Stimulated activated CD8-positive, alpha-beta memory T cell treated with anti-CD3 and anti-CD28 coated beads, Interleukin-4, amount 100 ng/mL, for 4 hours (primary cell): ENCODE results near the gene RUVBL1.

ENCODE experiments used
- DNase-seq, 2 donors: peaks; one replicate each; pipeline ENCODE4 v3.0.0-alpha.2; 2020; ENCODE audit warnings: low read depth in 2 of 2, low spot score in 1 of 2

RUVBL1 gene

DNA sequence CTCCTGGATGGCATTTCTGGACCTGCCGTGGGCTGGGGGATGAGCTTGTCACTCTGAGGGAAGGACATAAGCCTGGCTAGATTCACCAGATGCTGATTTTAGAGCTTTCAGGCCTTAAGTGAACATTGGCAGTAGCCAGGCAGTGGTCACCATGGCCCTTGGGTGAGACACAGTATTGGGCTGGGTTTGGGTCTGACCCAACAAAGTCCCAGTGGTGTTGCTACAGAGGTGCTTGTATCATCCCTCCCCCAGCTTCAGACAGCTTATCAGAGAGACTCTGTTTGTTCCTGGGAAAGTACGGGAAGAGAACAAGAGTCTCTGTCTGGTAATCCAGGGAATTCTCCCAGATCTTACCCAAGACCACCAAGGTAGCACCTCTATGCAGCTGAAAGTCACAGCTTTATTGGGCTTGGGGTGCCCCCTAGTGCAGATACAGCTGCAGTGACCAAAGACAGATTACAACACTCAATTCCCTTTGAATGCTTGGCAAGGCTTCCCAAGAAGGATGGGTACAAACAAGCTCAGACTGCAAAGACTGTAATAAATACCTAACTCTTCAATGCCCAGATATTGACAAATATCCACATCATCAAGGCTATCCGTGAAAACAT lies 9.8 kb upstream of the RUVBL1 start:
- peak in 1 of 2 donors; percentile 21 for DNase-seq

- DNase-seq: no peak
These were observed 8.5 kb upstream of the RUVBL1 start for GRCh38 chr3:128131897-128132646.

DNA sequence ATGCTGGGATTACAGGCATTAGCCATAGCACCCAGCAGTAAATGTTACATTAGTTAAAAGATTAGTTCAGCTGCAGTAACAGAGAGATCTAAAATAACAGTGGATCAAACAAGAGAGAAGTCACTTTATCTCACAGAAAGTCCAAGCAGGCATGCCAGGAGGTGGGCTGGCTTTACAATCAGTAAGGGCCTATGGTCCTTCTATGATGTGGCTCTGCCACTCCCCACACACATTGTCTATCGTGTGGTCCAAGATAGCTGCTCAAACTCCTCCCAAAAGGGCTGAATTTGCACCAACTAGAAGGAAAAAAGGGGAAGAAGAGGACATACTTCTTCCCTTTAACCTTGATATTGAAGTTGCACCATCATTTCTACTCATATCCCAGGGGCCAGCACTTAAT lies 4.6 kb upstream of the RUVBL1 start:
- DNase-seq: no peak

GRCh38 chr3:128127236-128127635 lies 3.6 kb upstream of the RUVBL1 start:
- DNase-seq: no peak

- no peak for DNase-seq
These were observed 465 bp downstream of the RUVBL1 start for GRCh38 chr3:128123156-128123537.

DNA sequence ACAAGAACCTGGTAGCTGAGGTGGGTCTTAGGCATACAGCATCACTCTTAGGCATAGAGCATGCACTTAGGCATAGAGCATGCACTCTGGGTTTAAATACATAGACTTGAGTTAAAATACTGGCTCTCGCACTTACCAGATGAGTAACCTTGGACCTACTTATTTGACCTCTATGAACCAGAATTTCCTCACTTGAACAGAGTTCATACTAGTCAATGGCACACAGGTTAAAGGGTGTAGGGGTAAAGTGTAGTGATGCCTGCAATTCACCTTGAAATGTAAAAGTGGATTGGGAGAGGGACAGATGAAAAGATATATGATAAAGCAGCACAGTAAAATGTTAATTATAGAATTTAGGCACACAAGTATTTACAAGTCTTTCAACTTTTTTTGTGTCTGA lies 1.6 kb downstream of the RUVBL1 start:
- no peak for DNase-seq

GRCh38 chr3:128113817-128114794 lies 9.5 kb downstream of the RUVBL1 start:
- DNase-seq: no peak

DNA sequence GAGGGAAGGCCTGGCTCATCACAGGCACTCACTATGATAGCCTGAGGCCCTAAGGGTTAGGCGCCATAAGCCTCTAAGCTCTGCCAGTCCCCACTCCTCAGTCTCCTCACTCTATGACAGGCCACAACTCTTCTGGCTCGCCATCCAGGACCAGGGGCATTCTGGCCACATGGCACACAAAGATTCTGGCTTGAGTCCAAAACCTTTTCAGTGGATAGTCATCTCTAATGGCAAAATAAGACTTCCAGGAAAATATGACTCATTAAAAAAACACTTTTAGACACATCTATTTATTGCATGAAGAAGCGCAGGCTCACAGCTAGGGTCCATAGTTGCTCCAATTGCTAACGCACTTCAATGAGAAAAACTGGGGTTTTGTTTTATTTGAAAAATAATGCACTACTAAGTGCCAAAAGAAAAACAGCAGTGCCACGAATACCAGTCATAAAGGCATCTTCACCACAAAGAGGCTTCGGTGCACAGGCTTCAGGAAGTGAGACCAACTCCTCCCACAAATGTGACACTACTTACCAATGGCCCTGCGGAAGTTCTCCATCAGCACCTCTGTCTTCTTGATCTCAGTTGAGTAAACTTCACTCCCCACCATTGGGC lies 11.1 kb downstream of the RUVBL1 start:
- DNase-seq: no peak

DNA sequence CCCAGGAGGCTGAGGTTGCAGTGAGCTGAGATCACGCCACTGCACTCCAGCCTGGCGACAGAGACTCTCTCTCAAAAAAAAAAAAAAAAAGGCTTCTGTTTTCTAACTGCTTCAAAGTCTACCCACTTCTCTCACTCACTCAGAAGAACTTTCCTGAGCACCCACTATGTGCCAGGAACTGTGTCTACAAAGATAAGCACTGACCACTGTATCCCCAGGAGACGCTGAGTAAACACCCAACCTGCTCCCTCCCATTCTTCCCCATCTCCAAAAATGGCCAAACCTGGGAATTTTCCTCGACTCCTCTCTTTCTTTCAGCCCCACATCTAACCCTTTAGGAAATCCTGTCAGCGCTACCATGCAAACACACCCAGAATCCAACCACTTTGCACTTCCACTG lies 12.5 kb downstream of the RUVBL1 start:
- no peak for DNase-seq

DNA sequence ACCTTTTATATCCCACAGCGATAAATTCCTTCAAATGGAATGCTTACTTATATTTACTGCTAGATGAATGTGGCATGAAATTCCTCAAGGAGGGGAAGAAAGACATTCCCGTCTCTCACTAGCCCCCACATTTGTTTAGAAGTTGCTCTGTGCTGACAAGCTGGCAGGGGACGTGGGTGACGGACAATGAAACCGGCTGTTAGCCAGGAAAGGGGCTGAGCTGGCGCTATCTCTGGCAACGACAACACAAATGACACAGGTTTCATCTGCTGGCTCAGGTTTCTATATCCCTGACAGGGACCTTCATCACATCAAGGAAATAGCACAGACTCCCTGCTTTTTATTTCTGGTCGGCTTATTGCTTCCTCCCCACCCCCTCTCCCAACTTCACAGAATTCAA lies 15.8 kb downstream of the RUVBL1 start:
- DNase-seq: no peak

DNA sequence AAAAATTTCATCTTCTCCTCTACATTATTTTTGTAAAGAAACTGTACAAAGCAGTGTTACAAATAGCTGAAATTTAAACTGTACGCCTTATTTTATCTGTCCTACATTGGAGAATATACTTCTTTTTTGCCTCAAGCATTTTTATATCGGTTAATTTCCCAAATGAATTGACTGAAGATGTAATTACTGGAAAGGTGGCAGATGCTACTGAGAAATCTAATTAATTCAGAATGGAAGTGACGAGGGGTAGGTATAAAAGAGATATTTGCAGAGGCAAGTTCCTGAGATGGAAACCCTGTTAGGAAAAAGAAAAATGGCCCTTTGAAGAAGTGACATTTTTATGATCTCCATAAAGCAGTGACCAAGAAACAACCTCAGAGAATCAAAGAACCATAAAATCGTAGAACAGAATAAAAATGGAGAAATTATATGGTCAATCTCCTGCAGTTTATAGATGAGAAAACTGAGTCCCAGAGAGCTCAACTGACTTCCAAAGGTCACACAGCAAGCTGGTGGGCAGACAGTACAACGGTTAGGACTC lies 20.4 kb downstream of the RUVBL1 start:
- no peak for DNase-seq

DNA sequence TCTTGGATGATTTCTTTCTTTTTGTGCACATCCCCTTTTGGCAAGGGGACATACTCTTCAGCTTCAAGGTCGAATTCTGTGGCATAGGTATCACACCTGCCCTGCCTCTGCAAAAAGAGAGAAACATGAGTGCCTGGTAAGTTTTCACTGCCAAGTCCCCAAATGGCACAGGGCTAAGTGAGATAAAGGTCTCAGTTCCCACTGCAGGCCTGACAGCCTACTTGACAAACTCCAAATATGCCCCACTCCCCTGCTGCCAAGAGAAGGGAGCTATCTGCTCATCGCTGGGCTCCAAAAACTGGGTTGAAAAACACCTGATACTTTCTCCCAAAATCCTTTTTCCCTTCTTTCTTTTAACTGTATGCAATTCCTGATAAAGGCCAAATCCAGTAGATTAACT lies 23.0 kb downstream of the RUVBL1 start:
- DNase-seq: no peak

DNA sequence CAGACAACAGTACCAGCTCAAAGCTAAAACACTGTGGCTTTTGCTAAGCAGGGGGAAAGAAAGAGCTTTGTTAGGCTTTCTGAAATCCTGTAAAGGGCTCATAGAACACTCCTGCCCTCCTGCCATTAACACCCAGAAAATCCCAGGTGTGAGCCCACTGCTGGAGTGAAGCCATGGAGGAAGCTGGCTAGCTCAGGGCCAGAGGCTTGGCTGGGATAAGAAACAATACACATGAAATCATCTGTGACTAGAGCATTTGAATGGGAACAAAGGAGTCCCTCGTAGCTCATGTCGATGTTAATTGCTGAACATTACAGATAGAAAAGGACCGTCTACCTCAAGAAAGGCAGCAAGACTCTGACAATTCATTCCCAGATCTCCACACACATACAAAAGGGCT lies 23.5 kb downstream of the RUVBL1 start:
- DNase-seq: no peak

- DNase-seq: no peak
These were observed 25.4 kb downstream of the RUVBL1 start for GRCh38 chr3:128098234-128098633.

GRCh38 chr3:128095222-128095703 lies 28.3 kb downstream of the RUVBL1 start:
- peak; percentile 41 to 58 for DNase-seq

- no peak for DNase-seq
These were observed 29.1 kb downstream of the RUVBL1 start for GRCh38 chr3:128094295-128095151.

DNA sequence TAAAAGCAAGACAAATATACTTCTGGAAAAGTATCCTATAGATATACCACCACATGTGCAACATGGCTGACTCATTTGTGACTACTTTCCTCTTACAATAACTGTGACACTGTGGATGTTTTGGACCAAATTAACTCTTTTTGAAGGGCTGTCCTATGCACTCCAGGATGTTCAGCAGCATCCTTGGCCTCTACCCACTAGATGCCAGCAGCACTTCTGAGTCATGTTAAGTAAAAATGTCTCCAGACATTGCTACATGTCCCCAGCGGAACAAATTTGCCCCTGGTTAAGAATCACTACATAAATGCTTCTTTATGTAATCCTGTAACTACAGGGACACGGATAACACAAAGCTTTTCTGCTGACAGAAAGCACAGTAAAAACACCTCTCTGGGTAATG lies 32.0 kb downstream of the RUVBL1 start:
- DNase-seq: no peak

- no peak for DNase-seq
These were observed 34.5 kb downstream of the RUVBL1 start for GRCh38 chr3:128089135-128089534.

DNA sequence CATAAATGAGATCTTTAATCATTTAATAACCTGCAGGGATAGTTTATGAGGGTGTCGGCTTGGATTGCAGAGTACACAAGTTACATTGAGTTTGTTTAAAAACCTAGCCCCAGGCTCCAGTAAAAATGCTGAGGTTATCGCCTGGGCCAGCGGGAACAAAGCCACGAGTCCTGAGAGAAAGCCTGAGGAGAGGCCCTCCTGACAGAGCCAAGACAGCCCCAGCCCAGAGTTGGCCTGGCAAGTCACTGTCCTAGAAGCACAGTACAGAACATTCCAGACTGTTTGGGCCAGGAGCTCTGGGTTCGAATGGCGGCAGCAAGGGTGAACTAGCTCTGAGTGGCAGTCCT lies 39.0 kb downstream of the RUVBL1 start:
- DNase-seq: no peak

GRCh38 chr3:128083980-128084674 lies 39.5 kb downstream of the RUVBL1 start:
- no peak for DNase-seq
